ENCODE data around the gene GDPGP1.
"Not testable (repeated sequence)": the region's sequence is repeated elsewhere in the genome, so short reads cannot be mapped to it uniquely, and the experiment has no call there.

GDPGP1 gene

DNA sequence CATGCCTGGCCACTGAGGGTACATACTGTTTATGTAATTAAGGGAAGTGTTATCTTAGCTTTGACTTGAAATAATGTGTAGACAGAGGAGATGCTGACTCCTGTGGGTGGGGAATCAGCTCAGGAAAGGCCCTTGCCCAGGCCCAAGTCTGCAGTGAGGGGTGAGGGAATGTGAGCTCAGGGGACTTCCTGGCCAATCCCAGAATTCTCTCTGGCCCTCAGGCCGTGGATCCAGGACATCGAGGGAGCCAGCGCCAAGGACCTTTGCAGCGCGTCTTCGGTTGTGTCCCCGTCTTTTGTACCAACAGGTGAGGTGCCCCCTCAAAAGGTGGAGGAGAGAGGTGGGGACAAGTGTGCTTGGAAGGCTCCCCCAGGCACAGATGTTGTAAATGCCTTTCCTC is 6.7 kb upstream of the GDPGP1 start:
- no peak for DNase-seq

- no peak for DNase-seq
Measured at GRCh38 chr15:90227816-90228772, 5.9 kb upstream of the GDPGP1 start.

DNA sequence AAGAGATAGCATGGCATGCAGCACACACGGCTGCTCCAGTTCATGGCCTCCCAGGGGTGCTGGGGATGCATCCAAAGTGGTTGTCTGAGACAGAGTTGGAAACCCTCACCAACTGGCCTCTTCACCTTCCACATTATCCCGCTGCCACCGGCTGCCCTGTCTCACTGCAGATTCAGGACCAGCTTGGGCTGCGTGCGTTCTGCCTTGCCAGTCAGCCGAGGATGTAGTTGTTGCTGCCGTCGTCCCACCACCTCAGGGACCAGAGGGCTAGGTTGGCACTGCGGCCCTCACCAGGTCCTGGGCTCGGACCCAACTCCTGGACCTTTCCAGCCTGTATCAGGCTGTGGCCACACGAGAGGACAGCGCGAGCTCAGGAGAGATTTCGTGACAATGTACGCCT is 5.0 kb upstream of the GDPGP1 start:
- DNase-seq = no peak

DNA sequence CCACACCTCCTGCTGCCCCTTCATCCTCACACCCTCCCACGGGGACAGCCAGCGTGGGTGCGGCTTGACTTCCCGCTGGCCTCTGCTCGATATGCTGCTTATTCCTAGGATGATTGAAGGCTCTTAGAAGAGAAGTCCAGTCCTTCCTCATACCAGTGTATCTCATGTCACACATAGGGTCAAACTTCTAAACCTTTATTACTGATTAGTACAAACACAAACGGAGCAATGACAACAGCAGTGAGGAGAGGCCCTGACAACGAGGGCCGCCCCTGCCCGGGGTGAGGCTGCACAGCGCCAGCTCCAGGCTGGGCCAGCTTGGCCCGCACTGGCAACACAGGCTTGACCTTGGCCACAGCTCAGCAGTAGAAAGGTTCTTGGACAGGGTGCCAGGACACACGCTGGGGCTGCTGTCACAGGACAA is 3.9 kb upstream of the GDPGP1 start:
- no peak for DNase-seq

GRCh38 chr15:90230610-90231009 is 3.4 kb upstream of the GDPGP1 start:
- DNase-seq = no peak

DNA sequence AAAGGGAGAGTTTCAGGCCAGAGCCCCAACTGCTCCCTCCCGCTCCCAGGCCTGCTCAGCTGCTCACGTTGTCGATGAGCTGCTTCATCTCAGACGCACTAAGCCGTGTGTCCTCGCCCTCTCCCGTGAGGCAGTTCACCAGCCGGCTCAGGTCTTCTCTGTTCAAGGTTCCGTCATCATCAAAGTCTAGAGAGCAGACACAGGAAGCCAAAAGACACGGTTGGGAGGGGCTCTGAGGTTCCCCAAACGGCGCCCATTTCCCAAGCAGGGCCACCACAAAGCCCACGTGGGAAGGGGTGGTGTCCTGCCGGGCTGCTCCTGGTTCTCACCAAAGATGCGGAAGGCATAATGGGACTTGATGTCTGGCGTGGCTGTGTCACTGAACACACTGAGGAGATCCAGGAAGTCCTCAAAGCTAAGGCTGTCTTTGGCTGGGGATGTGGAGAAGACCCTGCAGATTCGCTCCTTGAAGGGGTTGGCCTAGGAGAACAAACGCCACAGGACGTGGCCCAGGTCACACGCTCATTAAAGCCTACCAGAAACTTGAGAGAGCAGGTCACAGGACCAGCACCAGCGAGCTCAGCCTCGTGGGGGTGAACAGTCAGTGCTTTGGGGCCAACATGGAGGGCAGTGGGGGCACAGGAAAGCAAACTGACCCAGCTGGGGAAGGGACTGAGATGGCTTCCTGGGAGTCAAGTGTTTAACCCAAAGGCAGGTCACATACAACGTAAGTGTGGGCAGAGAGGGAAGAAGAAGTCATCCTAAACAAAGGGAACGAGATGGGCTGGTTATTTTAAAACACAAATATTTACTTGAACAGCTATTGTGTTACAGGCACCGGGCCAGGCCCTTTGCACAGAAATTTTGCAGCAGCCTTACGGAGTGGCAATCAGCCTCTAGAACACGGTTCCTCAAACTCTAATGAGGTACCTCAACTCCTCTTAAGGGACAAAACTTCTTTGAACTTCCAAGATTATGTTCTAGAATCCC is 2.7 kb upstream of the GDPGP1 start:
- DNase-seq = no peak

DNA sequence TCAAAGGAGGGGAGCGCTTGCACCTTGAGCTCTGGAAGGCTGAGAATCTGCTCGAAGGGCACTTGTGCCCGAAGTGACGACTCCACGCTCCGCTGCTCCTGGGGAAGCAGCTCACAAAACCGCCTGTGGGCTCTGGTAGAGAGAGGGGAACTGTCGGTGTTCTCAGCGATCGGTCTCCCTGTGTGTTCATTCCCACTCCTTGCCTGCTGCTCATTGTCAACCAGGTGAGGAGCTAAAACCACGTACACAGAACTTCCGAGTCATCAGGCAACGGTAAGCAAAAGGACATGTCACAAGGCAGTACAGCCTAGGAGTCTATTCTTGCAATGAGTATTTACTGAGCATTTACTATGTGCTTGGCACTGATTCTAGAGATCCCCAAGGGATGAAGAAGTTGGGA is 1.8 kb upstream of the GDPGP1 start:
- DNase-seq = no peak

GRCh38 chr15:90232941-90233386 is 1.0 kb upstream of the GDPGP1 start:
- DNase-seq = no peak

- DNase-seq = peak; percentile 98
Measured at GRCh38 chr15:90233387-90234095, 468 bp upstream of the GDPGP1 start, which contains the start of gene CIB1. TSS of gene CIB1 (minus strand) at chr15:90233941. CDS start at chr15:90233885, 56 bp downstream.

- no peak for DNase-seq
Measured at GRCh38 chr15:90239371-90239770, 5.4 kb downstream of the GDPGP1 start.

DNA sequence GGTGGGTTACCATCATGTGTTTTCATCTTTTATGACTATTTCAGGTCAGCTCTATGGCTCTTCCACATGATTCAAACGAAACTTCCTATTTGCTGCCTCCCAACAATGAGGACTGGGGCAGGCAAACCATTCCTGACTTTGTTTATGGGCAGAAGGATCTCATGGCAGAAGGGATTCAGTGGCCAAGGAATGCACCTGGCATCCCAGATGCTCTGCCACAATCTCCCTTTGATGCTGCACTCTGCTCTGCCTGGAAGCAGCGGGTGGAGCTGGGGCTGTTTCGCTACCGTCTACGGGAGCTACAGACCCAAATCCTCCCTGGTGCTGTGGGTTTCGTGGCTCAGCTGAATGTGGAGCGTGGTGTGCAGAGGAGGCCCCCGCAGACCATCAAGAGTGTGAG is 6.8 kb downstream of the GDPGP1 start:
- DNase-seq = no peak

DNA sequence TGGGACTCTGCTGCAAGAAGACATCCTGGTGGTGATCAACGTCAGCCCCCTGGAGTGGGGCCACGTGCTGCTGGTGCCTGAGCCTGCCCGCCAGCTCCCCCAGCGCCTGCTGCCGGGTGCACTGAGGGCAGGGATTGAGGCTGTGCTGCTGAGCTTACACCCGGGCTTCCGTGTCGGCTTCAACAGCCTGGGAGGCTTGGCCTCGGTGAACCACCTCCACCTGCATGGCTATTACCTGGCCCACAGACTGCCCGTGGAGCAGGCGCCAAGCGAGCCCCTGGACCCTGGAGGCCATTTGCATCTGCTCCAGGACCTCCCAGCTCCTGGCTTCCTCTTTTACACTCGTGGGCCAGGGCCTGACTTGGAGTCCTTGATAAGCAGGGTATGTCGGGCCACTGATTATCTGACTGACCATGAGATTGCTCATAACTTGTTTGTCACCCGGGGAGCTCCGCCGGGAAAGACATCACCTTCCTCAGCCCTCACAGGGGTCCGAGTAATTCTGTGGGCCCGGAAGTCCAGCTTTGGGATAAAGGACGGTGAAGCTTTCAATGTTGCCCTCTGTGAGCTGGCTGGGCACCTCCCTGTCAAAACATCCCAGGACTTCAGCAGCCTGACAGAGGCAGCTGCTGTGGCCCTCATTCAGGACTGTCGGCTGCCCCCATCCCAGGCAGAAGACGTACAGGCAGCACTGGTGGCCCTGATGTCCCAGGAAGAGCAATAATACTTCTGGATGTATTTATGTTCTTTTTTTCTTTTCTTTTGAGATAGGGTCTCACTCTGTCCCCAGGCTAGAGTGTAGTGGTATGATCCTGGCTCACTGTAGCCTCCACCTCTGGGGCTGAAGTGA is 7.6 kb downstream of the GDPGP1 start:
- no peak for DNase-seq

DNA sequence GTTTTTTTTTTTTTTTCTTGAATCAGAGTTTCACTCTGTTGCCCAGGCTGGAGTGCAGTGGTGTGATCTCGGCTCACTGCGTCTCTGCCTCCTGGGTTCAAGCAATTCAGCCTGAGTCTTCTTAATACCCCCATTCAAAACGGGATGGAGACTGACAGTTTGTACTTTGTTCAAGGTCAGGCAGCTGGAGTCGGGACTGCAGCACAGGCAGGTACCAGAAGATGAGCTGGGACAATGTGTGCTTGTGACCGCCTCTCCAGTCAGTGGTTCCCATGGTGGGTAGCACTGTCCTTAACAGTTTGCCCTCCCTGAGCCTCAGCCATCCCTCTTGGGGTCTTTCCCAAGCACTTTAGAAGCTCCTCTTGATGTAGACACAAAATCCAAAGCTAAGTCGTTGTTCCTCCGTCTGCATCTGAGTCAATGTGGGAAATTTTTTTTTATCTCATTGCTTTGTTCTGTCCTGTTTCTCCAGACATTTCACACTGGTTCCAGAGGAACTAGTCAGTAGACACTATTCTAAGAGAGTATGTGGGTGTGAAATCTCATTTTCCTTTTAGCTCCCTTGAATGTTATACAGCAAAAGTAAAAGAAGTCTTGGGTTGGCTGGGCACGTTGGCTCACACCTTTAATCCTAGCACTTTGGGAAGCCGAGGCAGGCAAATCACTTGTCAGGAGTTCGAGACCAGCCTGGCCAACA is 10.1 kb downstream of the GDPGP1 start:
- DNase-seq = no peak

DNA sequence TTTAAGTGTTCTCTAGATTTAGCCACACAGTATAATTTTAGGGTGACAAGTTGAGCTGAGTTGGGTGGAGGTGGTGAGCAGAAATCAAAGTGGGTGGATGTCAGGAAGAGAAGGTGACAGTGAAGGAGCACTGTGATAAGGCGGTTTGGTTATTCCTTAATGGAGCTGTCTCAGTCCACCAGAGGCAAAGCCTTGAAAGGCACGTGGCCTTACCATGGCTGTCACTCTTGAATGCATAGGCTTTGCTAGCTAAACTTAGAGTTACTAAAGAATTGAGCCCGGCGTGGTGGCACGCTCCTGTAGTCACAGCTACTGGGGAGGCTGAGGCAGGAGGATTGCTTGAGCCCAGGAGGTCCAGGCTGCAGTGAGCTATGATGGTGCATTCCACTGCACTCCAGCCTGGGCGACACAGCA is 14.8 kb downstream of the GDPGP1 start:
- DNase-seq = no peak

DNA sequence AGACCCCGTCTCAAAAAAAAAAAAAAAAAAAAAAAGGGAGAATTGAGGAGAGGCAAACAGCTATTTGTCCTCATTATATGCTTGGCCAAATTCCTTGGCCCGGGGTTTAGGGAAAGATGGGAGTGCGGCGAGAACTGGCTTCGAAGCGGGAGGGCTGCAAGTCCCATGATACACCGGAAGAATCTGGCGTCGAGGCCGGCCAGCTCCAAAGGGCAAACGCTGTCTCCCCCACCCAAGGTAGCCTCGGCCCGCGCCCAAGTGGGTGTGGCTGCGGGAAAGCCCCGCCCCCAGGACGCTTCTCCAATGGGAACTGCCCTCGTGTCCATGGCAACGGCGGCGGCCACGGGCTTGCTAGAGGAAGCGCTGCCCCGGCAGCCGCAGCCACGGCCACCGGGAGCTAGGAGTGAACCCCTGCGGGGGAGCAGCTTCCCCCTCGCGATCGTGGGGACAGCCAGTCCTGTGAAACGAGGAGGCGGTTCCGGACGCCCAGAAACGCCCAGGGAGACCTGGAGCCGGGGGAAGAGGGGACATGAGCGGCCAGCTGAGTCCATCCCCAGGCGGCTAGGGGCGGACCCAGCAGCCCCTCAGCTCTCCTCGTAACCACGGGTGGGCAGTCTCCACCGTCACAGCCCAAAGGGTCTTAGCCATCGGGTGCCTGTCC is 15.3 kb downstream of the GDPGP1 start, which contains the start of gene TTLL13:
TSS of gene TTLL13 (plus strand) at position 354 of the 661 bp plus-strand sequence. CDS start 1,075 bp downstream, outside the sequence.
- DNase-seq = peak; percentile 91

DNA sequence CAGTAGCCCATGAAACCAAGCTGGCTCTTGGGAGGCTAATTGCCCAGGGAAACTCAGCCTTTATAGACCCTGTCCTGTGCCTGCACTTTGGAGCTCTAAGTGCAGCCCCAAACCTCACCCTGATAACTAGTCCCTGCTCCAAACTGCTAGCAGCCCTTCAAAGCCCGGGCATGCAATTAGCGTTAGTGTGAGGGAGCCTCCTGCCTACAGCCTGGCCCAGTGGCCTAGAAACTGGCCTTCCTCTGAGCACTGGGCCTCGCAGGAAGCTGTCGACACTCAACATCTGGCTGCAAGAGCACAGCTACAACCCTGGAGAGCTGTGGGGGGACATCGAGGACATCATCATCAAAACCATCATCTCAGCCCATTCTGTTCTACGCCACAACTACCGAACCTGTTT is 23.8 kb downstream of the GDPGP1 start:
- no peak for DNase-seq

DNA sequence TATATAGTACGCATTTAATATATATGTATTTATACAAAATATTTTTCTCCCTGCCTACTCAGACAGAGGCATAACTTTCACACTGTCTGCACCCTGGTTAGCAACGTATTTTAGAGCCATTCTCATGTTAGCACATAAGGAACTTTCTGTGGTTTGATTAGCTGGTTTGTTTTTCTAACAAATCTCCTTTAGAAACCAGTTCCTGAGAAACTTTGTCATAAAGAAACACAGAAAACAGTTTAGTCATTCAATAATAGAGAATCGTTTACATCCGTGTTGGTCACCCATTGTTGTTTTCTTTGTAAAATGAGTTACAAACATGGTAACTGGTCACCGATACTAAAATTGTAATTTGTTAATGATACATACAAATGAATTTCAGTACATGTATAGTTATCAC is 25.5 kb downstream of the GDPGP1 start:
- no peak for DNase-seq

DNA sequence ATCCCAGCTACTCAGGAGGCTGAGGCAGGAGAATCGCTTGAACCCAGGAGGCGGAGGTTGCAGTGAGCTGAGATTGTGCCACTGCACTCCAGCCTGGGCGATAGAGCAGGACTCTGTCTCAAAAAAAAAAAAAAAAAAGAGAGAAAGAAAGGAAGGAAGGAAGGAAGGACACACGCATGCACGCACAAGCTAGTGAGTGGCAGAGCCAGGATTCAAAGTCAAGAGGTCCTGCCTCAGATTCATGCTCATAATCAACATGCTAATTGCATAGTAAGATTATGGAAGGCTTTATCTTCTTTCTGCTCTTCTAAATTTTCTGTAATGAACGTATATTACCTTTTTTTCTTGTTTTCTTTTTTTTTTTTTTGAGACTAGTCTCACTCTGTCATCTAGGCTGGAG is 26.7 kb downstream of the GDPGP1 start:
- not testable (repeated sequence) for DNase-seq

DNA sequence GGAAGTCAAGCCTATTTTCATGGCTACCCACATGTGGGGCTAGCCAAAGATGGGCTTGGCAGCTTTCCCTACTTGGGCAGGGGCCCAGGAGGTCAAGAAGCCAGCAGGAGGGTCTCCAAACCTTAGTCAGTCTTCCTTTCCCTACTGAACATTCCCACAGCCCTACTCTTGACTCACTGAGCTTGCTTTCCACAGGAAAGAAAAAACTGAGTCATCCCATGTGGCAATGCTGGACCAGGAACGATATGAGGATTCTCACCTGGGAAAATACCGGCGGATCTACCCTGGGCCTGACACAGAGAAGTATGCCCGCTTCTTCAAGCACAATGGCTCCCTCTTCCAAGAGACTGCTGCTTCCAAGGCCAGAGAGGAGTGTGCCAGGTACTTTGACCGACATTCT is 27.8 kb downstream of the GDPGP1 start:
- DNase-seq = no peak

DNA sequence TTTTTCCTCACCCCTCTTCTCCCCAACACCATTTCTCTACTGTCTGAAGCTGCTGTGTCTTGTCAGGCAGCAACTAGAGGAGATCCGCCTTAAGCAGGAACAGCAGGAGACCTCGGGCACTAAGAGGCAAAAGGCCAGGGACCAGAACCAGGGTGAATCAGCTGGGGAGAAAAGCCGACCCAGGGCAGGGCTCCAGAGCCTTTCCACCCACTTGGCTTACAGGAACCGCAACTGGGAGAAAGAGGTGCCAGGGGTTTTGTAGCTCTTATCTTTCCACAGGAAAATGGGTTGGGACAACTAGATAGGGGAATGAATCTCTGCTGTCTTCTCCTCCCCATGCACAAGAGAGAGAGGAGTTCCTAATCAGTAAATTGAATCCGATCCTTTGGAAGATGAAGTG is 28.4 kb downstream of the GDPGP1 start:
- DNase-seq = no peak
